Measurements from ENCODE around the gene ZSCAN5C.
"Not testable (repeated sequence)": the region's sequence is repeated elsewhere in the genome, so short reads cannot be mapped to it uniquely, and the experiment has no call there.

ZSCAN5C gene

GRCh38 chr19:56193981-56194640 is 8.0 kb upstream of the ZSCAN5C start:
- no peak for DNase-seq

DNA sequence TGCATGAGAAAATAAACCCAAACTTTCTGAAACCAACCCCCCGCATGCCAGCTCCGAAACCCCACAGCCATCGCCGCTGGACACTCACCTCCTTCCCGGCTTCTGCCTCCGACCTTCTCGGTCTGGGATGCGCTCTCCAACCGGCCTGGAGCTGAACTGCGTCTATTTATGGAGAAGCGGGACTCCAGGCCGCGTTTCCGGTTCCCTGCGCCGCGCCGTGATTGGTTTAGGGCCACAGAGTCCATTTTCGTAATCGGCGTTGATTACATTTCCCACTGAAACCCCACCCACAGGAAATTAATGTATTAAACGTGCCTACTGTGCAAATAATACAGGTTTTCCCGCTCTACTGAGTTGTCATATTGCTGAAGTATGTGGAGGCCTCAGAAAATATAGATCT is 4.4 kb upstream of the ZSCAN5C start, which contains the start of gene ZSCAN5B:
ZSCAN5B (minus strand) TSS at position 138 of the 400 bp plus-strand sequence. CDS start 4,731 bp downstream, outside the sequence.
- not testable (repeated sequence) for DNase-seq

DNA sequence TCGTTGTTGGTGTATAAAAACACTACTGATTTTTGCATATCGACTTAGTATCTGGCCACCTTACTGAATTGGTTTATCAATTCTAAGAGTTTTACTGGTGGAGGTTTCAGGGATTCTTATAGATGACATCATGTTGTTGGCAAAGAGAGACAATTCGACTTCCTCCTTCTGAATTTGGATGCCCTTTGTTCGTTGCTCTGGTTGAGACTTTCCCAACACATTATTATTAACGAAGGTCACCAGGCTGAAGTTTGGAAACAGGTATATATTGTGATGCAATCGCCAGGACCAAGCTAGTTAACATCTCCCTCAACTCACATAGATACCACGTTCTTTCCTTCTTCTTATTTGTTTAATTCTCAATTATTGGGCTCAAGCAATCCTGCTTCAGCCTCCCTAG is 2.4 kb upstream of the ZSCAN5C start:
- DNase-seq, result no peak

DNA sequence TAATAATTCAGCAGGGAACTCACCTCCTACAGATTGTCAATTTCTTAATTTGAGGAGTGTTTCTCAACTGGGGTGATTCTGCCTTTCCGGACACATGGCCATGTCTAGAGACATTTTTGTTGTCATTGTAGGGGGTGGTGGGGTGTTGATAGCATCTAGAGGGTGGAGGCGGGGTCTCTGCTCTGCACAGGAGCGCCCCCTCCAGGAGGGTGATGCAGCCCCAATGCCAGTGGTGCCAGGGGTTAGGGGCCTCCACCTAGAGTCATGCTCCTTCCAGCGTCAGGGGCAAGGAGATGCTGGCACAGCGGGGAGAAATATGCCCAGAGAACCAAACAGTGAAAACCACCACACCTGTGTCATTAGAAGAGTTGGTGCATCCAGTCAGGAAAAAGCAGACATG is 5.5 kb downstream of the ZSCAN5C start:
- not testable (repeated sequence) for DNase-seq

DNA sequence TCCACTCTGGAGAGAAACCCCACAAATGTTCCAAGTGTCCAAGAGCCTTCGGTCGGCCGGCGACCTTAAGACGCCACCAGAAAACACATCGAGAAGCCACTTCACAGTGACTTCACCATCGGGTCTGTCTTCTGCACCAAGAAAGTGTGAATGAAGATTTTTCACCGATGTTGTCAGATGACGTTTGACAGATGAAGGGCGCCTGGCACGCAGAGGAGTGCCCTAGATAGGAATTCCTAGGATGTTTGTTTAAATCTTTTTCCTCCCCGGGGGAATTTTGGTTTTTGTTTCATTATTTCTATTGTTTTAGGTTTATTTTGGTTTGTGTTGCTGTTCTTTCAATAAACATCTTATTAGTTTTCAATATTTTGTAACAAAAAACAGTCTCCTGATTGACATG is 7.0 kb downstream of the ZSCAN5C start:
- DNase-seq, result no peak

DNA sequence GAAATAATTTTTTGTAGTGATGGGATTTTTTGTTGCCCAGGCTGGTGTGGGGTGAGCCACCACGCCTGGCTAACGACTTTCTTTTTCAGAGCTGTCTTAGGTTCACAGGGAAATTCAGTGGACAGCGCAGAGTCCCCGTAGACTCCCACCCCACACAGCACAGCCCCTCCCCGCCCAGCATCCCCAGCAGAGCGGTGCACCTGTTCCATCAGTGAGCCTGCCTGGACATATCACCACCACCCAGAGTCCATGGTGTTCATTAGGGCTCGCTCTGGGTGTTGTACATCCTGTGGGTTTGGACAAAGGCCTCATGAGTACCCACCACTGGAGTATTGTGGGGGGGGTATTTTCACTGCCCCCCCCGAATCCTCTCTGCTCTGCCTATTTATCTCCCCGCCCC is 8.0 kb downstream of the ZSCAN5C start:
- not testable (repeated sequence) for DNase-seq

GRCh38 chr19:56211718-56212117 is 9.6 kb downstream of the ZSCAN5C start:
- no peak for DNase-seq

- peak; percentile 47 for DNase-seq
These were observed 15.2 kb downstream of the ZSCAN5C start for GRCh38 chr19:56217039-56217949.

GRCh38 chr19:56218961-56219360 is 16.9 kb downstream of the ZSCAN5C start:
- no peak for DNase-seq

DNA sequence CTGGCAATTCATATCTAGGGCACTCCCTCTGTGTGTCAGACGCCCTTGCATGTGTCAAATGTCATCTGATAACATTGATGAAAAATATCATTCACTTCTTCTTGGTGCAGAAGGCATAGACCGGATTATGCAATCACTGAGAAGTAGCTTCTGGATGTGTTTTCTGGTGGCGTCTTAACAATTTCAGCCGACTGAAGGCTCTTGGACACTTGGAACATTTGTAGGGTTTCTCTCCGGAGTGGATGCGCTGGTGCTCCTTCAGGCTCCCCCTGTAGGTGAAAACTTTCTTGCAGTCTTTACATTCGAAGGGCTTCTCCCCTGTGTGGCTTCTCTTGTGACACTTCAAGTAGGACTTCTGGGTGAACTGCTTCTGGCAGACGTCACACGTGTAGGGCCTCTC is 19.4 kb downstream of the ZSCAN5C start:
- DNase-seq, result peak; percentile 38

- no peak for DNase-seq
These were observed 19.8 kb downstream of the ZSCAN5C start for GRCh38 chr19:56221851-56222250.

- no peak for DNase-seq
These were observed 20.8 kb downstream of the ZSCAN5C start for GRCh38 chr19:56222901-56223300.

- DNase-seq, result no peak
These were observed 21.4 kb downstream of the ZSCAN5C start for GRCh38 chr19:56223481-56223880.

- DNase-seq, result no peak
These were observed 43.2 kb downstream of the ZSCAN5C start for GRCh38 chr19:56245121-56245740.

GRCh38 chr19:56245764-56246163 is 43.7 kb downstream of the ZSCAN5C start:
- DNase-seq, result not testable (repeated sequence)

DNA sequence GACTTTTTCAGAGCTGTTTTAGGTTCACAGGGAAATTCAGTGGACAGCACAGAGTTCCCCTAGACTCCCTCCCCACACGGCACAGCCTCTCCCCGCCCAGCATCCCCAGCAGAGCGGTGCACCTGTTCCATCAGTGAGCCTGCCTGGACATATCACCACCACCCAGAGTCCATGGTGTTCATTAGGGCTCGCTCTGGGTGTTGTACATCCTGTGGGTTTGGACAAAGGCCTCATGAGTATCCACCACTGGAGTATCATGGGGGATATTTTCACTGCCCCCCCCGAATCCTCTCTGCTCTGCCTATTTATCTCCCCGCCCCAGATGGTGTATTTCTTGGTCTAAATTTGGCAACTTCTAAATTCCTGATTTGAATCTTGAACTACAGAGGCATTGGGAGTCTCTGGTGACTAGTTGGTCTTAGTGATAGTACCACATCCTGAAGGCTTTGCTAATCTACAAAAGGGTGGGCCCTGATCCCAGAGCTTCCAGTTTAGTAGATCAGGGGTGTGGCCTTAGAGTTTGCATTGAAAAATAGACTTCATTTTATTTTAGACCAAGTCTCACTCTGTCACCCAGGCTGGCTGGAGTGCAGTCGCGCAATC is 46.8 kb downstream of the ZSCAN5C start:
- peak; percentile 94 for DNase-seq

GRCh38 chr19:56252699-56253422 is 50.8 kb downstream of the ZSCAN5C start:
- DNase-seq, result peak; percentile 92

- peak; percentile 93 for DNase-seq
These were observed 51.7 kb downstream of the ZSCAN5C start for GRCh38 chr19:56253737-56254136.

DNA sequence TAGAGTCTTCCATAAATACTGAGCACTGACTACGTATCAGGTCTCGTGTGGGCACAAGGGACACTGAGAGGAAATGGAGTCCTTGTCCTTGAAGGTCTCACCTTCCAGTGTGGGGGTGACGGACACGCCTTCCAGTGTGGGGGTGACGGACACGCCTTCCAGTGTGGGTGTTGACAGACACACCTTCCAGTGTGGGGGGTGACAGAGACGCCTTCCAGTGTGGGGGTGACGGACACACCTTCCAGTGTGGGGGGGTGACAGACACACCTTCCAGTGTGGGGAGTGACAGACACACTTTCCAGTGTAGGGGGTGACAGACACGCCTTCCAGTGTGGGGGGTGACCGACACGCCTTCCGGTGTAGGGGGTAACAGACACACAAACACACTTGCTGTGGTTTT is 56.2 kb downstream of the ZSCAN5C start:
- DNase-seq, result no peak

Measured in hematopoietic multipotent progenitor cell treated with erythropoietin and hydrocortisone succinate and interleukin-3 and kit ligand, for 4 days (in vitro differentiated cells).